ENCODE measurements around the gene TBC1D32.
"Not testable (repeated sequence)": the region's sequence is repeated elsewhere in the genome, so short reads cannot be mapped to it uniquely, and the experiment has no call there.

The TBC1D32 gene

GRCh38 chr6:121333196-121333595 is 1.1 kb downstream of the TBC1D32 start:
- no peak overlapping the region for H3K4me3 ChIP-seq (ENCODE audit: low read depth in 1 of 2, low read length in 2 of 2)
- no peaks in the 10 kb centered on the region for H3K27me3 ChIP-seq (ENCODE audit: control insufficient read depth in 1 of 2, insufficient read depth in 2 of 2, low read length in 2 of 2)

DNA sequence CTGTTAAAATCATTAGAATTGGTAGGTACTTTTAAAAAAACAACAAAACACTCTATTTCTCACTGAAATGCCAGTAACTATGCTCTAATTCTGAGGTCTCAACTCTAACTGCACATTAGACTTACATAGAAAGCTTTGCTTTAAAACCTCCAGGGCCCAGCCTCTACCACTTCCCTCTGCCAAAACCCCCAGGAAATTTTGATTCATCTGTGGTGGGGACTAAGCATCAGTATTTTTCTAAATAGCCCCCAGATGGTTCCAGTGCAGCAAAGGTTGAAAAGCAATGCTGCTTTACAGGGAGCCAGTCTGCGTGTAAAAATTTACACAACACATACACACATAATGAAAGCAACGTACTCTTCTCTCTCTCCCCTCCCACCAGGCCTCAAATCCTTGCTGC is 3.8 kb downstream of the TBC1D32 start:
- Histone ChIP-seq H3K27me3 (ENCODE audit: control insufficient read depth in 1 of 2, insufficient read depth in 2 of 2, low read length in 2 of 2) (no peaks in the 10 kb centered on the region), H3K4me3 (ENCODE audit: low read depth in 1 of 2, low read length in 2 of 2) (no peak overlapping the region), H3K9ac (ENCODE audit: low read depth in 1 of 2, low read length in 2 of 2) (no peak overlapping the region), H3K27ac (ENCODE audit: low read depth, low read length) (no peak overlapping the region), H3K9me3 (ENCODE audit: control insufficient read depth in 1 of 2, low read length in 2 of 2) (no peaks in the 10 kb centered on the region), H3K4me1 (ENCODE audit: control insufficient read depth in 1 of 2, insufficient read depth in 2 of 2, low read length in 2 of 2) (peaks cover 0 to 5% of the 10 kb centered on the region in 2 donors), H3K36me3 (ENCODE audit: control insufficient read depth in 1 of 2, insufficient read depth in 2 of 2, low read length in 2 of 2) (no peaks in the 10 kb centered on the region)

More at GRCh38 chr6:121333196-121333595, 1.1 kb downstream of the TBC1D32 start:
- no peak overlapping the region for H3K9ac ChIP-seq (ENCODE audit: low read depth in 1 of 2, low read length in 2 of 2)
- no peaks in the 10 kb centered on the region for H3K9me3 ChIP-seq (ENCODE audit: control insufficient read depth in 1 of 2, low read length in 2 of 2)
- H3K36me3 ChIP-seq (ENCODE audit: control insufficient read depth in 1 of 2, insufficient read depth in 2 of 2, low read length in 2 of 2): no peaks in the 10 kb centered on the region
- no peak overlapping the region for H3K27ac ChIP-seq (ENCODE audit: low read depth, low read length)
- H3K4me1 ChIP-seq (ENCODE audit: control insufficient read depth in 1 of 2, insufficient read depth in 2 of 2, low read length in 2 of 2): peaks cover 0 to 8% of the 10 kb centered on the region in 2 donors

DNA sequence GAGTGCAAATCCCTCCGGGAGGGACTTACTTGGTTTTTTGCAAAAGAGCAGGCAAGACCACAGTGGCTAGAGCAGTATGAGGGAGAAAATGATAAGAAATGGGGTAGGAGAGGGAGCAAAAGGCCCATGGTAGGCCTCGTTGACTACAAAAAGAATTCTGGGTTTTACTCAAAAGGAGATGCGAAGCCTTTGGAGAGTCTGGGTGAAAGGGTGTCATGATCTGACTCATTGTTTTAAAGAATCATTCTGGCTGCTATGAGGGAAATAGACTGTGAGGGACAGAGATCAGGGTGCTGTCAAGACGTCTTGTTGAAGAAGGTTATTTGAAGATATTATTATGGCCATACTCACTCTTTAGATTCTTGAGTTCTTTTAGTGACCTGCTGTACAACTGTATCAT is 13.0 kb downstream of the TBC1D32 start:
- Histone ChIP-seq H3K9ac (ENCODE audit: low read depth in 1 of 2, low read length in 2 of 2) (no peak overlapping the region), H3K27me3 (ENCODE audit: control insufficient read depth in 1 of 2, insufficient read depth in 2 of 2, low read length in 2 of 2) (no peaks in the 10 kb centered on the region), H3K36me3 (ENCODE audit: control insufficient read depth in 1 of 2, insufficient read depth in 2 of 2, low read length in 2 of 2) (no peaks in the 10 kb centered on the region), H3K9me3 (ENCODE audit: control insufficient read depth in 1 of 2, low read length in 2 of 2) (no peaks in the 10 kb centered on the region), H3K4me1 (ENCODE audit: control insufficient read depth in 1 of 2, insufficient read depth in 2 of 2, low read length in 2 of 2) (no peaks in the 10 kb centered on the region), H3K27ac (ENCODE audit: low read depth, low read length) (no peak overlapping the region), H3K4me3 (ENCODE audit: low read depth in 1 of 2, low read length in 2 of 2) (no peak overlapping the region)

DNA sequence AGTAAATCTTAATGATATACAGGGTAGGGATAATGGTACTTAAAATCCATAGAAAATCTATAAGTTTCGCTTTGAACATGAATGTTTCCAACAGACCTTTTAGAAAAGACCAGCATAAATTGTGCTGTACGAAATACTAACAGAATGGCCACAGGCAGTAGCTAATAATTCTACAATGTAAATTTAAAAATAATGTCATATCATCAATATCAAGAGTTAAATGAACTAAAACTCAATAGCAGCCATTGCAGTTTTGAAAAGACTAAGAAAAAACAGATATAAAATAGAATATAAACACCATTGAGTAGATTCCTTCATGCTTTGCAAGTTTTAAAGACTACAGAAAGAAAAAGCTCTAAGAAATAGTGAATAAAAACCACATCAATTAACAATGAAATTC is 14.7 kb downstream of the TBC1D32 start:
- Histone ChIP-seq H3K27me3 (ENCODE audit: control insufficient read depth in 1 of 2, insufficient read depth in 2 of 2, low read length in 2 of 2) (no peaks in the 10 kb centered on the region), H3K4me3 (ENCODE audit: low read depth in 1 of 2, low read length in 2 of 2) (no peak overlapping the region), H3K4me1 (ENCODE audit: control insufficient read depth in 1 of 2, insufficient read depth in 2 of 2, low read length in 2 of 2) (peaks cover 1 to 2% of the 10 kb centered on the region in 2 donors)

GRCh38 chr6:121319112-121319553 is 15.1 kb downstream of the TBC1D32 start:
- Histone ChIP-seq H3K9ac (ENCODE audit: low read depth in 1 of 2, low read length in 2 of 2) (no peak overlapping the region), H3K27me3 (ENCODE audit: control insufficient read depth in 1 of 2, insufficient read depth in 2 of 2, low read length in 2 of 2) (no peaks in the 10 kb centered on the region), H3K4me1 (ENCODE audit: control insufficient read depth in 1 of 2, insufficient read depth in 2 of 2, low read length in 2 of 2) (peaks cover 6 to 7% of the 10 kb centered on the region in 2 donors), H3K27ac (ENCODE audit: low read depth, low read length) (no peak overlapping the region), H3K36me3 (ENCODE audit: control insufficient read depth in 1 of 2, insufficient read depth in 2 of 2, low read length in 2 of 2) (no peaks in the 10 kb centered on the region), H3K4me3 (ENCODE audit: low read depth in 1 of 2, low read length in 2 of 2) (peak overlapping the region in 1 of 2 donors; percentile 25), H3K9me3 (ENCODE audit: control insufficient read depth in 1 of 2, low read length in 2 of 2) (no peaks in the 10 kb centered on the region)

More for the DNA sequence above, 14.7 kb downstream of the TBC1D32 start:
- H3K27ac ChIP-seq (ENCODE audit: low read depth, low read length): no peak overlapping the region
- H3K9me3 ChIP-seq (ENCODE audit: control insufficient read depth in 1 of 2, low read length in 2 of 2): no peaks in the 10 kb centered on the region
- no peak overlapping the region for H3K9ac ChIP-seq (ENCODE audit: low read depth in 1 of 2, low read length in 2 of 2)
- H3K36me3 ChIP-seq (ENCODE audit: control insufficient read depth in 1 of 2, insufficient read depth in 2 of 2, low read length in 2 of 2): no peaks in the 10 kb centered on the region

DNA sequence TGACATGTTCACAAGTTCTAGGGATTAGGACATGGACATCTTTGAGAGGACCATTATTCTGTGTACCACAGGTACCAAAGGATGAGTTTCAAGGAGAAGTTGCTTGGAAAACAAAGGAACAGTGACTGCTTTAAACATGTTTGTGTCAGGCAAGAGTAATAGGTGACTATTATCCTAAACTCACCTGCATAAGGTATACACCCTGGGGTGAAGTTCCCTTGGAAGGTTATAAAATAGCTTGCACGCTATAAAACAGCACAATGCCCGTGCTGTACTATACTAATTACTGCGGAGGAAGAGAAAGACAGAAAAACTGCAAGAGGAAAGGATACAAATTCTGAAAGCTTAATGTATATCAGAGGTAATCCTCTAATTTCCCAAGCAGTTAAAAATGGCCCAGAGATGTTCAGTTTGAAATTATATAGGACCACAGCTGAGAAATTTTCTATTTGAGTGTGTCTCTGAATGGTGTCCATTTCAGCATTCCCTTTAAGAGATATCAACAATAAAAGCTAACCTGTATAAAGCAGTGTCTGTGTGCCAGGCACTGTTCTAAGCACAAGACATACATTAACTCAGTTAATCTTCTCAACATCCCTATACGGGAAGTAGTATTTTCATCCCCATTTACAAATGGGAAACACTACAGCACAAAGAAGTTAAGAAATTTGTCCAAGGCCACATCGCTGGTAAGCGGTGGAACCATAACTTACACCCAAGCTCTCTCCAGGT is 19.7 kb downstream of the TBC1D32 start:
- no peaks in the 10 kb centered on the region for H3K27me3 ChIP-seq (ENCODE audit: control insufficient read depth in 1 of 2, insufficient read depth in 2 of 2, low read length in 2 of 2)
- H3K4me1 ChIP-seq (ENCODE audit: control insufficient read depth in 1 of 2, insufficient read depth in 2 of 2, low read length in 2 of 2): peaks cover 8 to 13% of the 10 kb centered on the region in 2 donors
- no peak overlapping the region for H3K27ac ChIP-seq (ENCODE audit: low read depth, low read length)
- no peaks in the 10 kb centered on the region for H3K9me3 ChIP-seq (ENCODE audit: control insufficient read depth in 1 of 2, low read length in 2 of 2)
- no peaks in the 10 kb centered on the region for H3K36me3 ChIP-seq (ENCODE audit: control insufficient read depth in 1 of 2, insufficient read depth in 2 of 2, low read length in 2 of 2)
- H3K9ac ChIP-seq (ENCODE audit: low read depth in 1 of 2, low read length in 2 of 2): no peak overlapping the region
- no peak overlapping the region for H3K4me3 ChIP-seq (ENCODE audit: low read depth in 1 of 2, low read length in 2 of 2)

DNA sequence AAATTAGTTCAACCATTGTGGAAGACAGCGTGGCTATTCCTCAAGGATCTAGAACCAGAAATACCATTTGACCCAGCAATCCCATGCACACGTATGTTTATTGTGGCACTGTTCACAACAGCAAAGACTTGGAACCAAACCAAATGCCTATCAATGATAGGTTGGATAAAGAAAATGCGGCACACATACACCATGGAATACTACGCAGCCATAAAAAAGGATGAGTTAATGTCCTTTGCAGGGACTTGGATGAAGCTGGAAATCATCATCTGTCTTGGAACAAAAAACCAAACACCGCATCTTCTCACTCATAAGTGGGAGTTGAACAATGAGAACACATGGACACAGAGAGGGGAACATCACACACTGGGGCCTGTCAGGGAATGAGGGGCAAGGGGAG is 22.5 kb downstream of the TBC1D32 start:
- H3K9ac ChIP-seq (ENCODE audit: low read depth in 1 of 2, low read length in 2 of 2); H3K27me3 ChIP-seq (ENCODE audit: control insufficient read depth in 1 of 2, insufficient read depth in 2 of 2, low read length in 2 of 2); H3K27ac ChIP-seq (ENCODE audit: low read depth, low read length); H3K36me3 ChIP-seq (ENCODE audit: control insufficient read depth in 1 of 2, insufficient read depth in 2 of 2, low read length in 2 of 2); H3K4me3 ChIP-seq (ENCODE audit: low read depth in 1 of 2, low read length in 2 of 2); H3K9me3 ChIP-seq (ENCODE audit: control insufficient read depth in 1 of 2, low read length in 2 of 2): not testable (repeated sequence)
- peaks cover 8 to 13% of the 10 kb centered on the region in 2 donors for H3K4me1 ChIP-seq (ENCODE audit: control insufficient read depth in 1 of 2, insufficient read depth in 2 of 2, low read length in 2 of 2)

GRCh38 chr6:121310495-121310894 is 23.8 kb downstream of the TBC1D32 start:
- no peaks in the 10 kb centered on the region for H3K9me3 ChIP-seq (ENCODE audit: control insufficient read depth in 1 of 2, low read length in 2 of 2)
- no peak overlapping the region for H3K27ac ChIP-seq (ENCODE audit: low read depth, low read length)
- no peaks in the 10 kb centered on the region for H3K27me3 ChIP-seq (ENCODE audit: control insufficient read depth in 1 of 2, insufficient read depth in 2 of 2, low read length in 2 of 2)
- no peak overlapping the region for H3K9ac ChIP-seq (ENCODE audit: low read depth in 1 of 2, low read length in 2 of 2)
- no peaks in the 10 kb centered on the region for H3K36me3 ChIP-seq (ENCODE audit: control insufficient read depth in 1 of 2, insufficient read depth in 2 of 2, low read length in 2 of 2)
- H3K4me3 ChIP-seq (ENCODE audit: low read depth in 1 of 2, low read length in 2 of 2): no peak overlapping the region
- H3K4me1 ChIP-seq (ENCODE audit: control insufficient read depth in 1 of 2, insufficient read depth in 2 of 2, low read length in 2 of 2): peaks cover 8 to 13% of the 10 kb centered on the region in 2 donors

- H3K36me3 ChIP-seq (ENCODE audit: control insufficient read depth in 1 of 2, insufficient read depth in 2 of 2, low read length in 2 of 2): no peaks in the 10 kb centered on the region
- H3K4me1 ChIP-seq (ENCODE audit: control insufficient read depth in 1 of 2, insufficient read depth in 2 of 2, low read length in 2 of 2): peaks cover 8 to 13% of the 10 kb centered on the region in 2 donors
- no peak overlapping the region for H3K4me3 ChIP-seq (ENCODE audit: low read depth in 1 of 2, low read length in 2 of 2)
- no peak overlapping the region for H3K27ac ChIP-seq (ENCODE audit: low read depth, low read length)
- H3K27me3 ChIP-seq (ENCODE audit: control insufficient read depth in 1 of 2, insufficient read depth in 2 of 2, low read length in 2 of 2): no peaks in the 10 kb centered on the region
- no peak overlapping the region for H3K9ac ChIP-seq (ENCODE audit: low read depth in 1 of 2, low read length in 2 of 2)
- H3K9me3 ChIP-seq (ENCODE audit: control insufficient read depth in 1 of 2, low read length in 2 of 2): no peaks in the 10 kb centered on the region
Measured at GRCh38 chr6:121309768-121310469, 24.4 kb downstream of the TBC1D32 start.

DNA sequence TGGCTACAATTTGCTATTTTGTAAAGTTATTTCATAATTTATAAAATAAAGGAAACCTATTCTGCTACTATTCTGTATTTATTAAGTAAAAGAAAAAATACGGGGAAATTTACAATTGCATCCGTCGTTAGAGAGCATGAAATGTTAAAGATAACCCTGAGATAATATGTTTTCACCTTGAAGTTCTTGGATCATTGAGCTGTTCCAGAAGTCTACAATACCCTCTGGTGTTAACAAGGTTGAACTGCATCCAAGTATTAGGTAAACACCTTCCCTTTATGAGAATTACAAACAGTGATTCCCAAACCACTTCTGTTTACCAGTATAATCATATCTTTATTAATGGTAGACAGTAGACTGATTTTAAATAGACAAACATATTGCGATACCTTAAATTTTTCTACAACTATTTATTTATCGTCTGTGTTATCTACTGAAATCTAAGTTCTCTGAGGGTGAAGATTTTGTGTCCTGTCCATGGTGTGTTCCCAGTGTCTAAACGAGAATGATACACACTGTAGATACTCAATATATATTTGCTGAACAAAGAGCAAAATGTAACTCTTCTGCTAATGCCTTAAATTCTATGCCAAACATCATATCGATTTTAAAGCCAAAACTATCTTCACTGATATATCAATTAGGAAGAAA is 28.2 kb downstream of the TBC1D32 start:
- no peaks in the 10 kb centered on the region for H3K9me3 ChIP-seq (ENCODE audit: control insufficient read depth in 1 of 2, low read length in 2 of 2)
- no peak overlapping the region for H3K9ac ChIP-seq (ENCODE audit: low read depth in 1 of 2, low read length in 2 of 2)
- H3K4me1 ChIP-seq (ENCODE audit: control insufficient read depth in 1 of 2, insufficient read depth in 2 of 2, low read length in 2 of 2): peaks cover 0 to 5% of the 10 kb centered on the region in 2 donors
- H3K27me3 ChIP-seq (ENCODE audit: control insufficient read depth in 1 of 2, insufficient read depth in 2 of 2, low read length in 2 of 2): no peaks in the 10 kb centered on the region
- no peak overlapping the region for H3K4me3 ChIP-seq (ENCODE audit: low read depth in 1 of 2, low read length in 2 of 2)
- no peak overlapping the region for H3K27ac ChIP-seq (ENCODE audit: low read depth, low read length)
- no peaks in the 10 kb centered on the region for H3K36me3 ChIP-seq (ENCODE audit: control insufficient read depth in 1 of 2, insufficient read depth in 2 of 2, low read length in 2 of 2)
